DMS79 treated with DMSO at 0.1 percent for 48 hours (cell line): ENCODE measurements around the gene RBL1.

Experiments
- DNase-seq: peaks from one replicate; lab custom pipeline; 2025; lab: John Stamatoyannopoulos, UW

RBL1 gene

DNA sequence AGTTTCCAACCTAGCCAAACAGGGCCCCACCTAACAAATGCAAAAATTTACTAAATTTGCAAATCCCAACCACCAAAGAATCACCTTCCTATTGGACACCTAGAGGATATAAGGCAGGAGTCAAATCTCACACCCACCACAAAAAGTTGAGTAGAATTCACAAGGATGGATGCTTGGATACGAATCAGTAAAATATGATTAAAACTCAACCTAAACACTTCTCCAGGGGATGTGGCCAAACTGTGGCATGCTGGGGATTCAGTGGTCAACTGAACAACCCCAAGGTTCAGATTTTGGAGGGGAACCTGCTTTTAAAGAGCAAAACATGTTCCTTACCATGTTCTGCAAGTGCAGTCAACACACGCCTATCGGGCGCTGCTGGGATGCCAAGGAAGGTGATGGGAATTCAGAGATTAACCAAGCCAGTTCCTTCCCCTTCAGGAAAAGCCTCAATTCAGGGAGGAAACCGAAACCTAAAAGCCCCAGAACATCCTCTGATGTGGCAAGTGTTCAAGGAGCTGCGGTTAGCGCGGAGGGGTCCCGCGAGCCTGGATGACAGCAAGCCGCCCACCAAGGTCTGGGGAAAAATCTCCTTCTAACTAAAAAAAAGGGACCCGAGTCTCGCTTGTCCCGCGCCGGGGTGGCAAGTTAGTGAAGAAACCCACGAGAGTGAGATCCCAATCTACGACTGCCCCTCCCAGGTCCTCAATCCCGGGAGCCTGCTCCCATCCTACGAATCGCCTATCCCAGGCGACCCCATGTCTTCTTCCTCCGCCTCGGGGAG lies 145.2 kb downstream of the RBL1 start:
- DNase-seq: peak; percentile 8
